GM21737 (cell line): ENCODE results near the gene CCDC117.
"Not testable (repeated sequence)": the region's sequence is repeated elsewhere in the genome, so short reads cannot be mapped to it uniquely, and the experiment has no call there.

Source experiments
- ATAC-seq: cut with Tn5 transposase; IDR thresholded peaks from one replicate; pipeline ENCODE4 v1.9.1; 2021; ENCODE audit warnings: mild to moderate bottlenecking, moderate library complexity; ENCODE audit not compliant: unreplicated experiment

CCDC117 gene

GRCh38 chr22:28772633-28773460 lies at the start of gene CCDC117:
CCDC117 (plus strand) TSS chr22:28772695; CDS start chr22:28772850, 155 bp downstream.
- ATAC-seq = peak; percentile 89

GRCh38 chr22:28728002-28728401 lies 44.5 kb upstream of the CCDC117 start:
- no peak for ATAC-seq

- ATAC-seq = no peak
Measured at GRCh38 chr22:28728621-28729313, 43.7 kb upstream of the CCDC117 start.

GRCh38 chr22:28730179-28730578 lies 42.3 kb upstream of the CCDC117 start:
- no peak for ATAC-seq

GRCh38 chr22:28734393-28734792 lies 38.1 kb upstream of the CCDC117 start:
- ATAC-seq = no peak

GRCh38 chr22:28736301-28737155 lies 36.0 kb upstream of the CCDC117 start:
- ATAC-seq = no peak

GRCh38 chr22:28737701-28738100 lies 34.8 kb upstream of the CCDC117 start:
- no peak for ATAC-seq

GRCh38 chr22:28738876-28739275 lies 33.6 kb upstream of the CCDC117 start:
- ATAC-seq = not testable (repeated sequence)

- ATAC-seq = no peak
Measured at GRCh38 chr22:28741200-28741784, 31.2 kb upstream of the CCDC117 start.

GRCh38 chr22:28741785-28742561 lies 30.5 kb upstream of the CCDC117 start, which contains the start of the genes CHEK2 and HSCB:
CHEK2 (minus strand) TSS chr22:28741820; CDS start chr22:28734721, 7,099 bp downstream.
HSCB (plus strand) TSS chr22:28742039; CDS start chr22:28742096, 57 bp downstream.
- ATAC-seq = peak; percentile 79

- no peak for ATAC-seq
Measured at GRCh38 chr22:28742562-28742962, 29.9 kb upstream of the CCDC117 start.

- no peak for ATAC-seq
Measured at GRCh38 chr22:28743852-28744251, 28.6 kb upstream of the CCDC117 start.

- no peak for ATAC-seq
Measured at GRCh38 chr22:28750471-28750881, 22.0 kb upstream of the CCDC117 start.

GRCh38 chr22:28754512-28754911 lies 18.0 kb upstream of the CCDC117 start:
- not testable (repeated sequence) for ATAC-seq

GRCh38 chr22:28759861-28760560 lies 12.5 kb upstream of the CCDC117 start:
- no peak for ATAC-seq

- ATAC-seq = no peak
Measured at GRCh38 chr22:28761449-28761755, 11.1 kb upstream of the CCDC117 start.

GRCh38 chr22:28762000-28762399 lies 10.5 kb upstream of the CCDC117 start:
- not testable (repeated sequence) for ATAC-seq

GRCh38 chr22:28766628-28767027 lies 5.9 kb upstream of the CCDC117 start:
- ATAC-seq = no peak

- no peak for ATAC-seq
Measured at GRCh38 chr22:28768701-28769393, 3.6 kb upstream of the CCDC117 start.
